HL-60/S4 treated with phorbol 12-myristate 13-acetate at 8.2 ng/mL for 4 days and 3 days (cell line): ENCODE results near the gene ADAMTSL3.
"Not testable (repeated sequence)": the region's sequence is repeated elsewhere in the genome, so short reads cannot be mapped to it uniquely, and the experiment has no call there.

Experiments
- in situ Hi-C: fragments of 300-500 bp; cut with MboI; formaldehyde crosslinking; loops from 2 replicates; pipeline ENCODE4 v1.15.0; 2022; ENCODE audit warnings: low sequenced_read_pairs

Gene ADAMTSL3

GRCh38 chr15:83747050-83747717 is 93.3 kb downstream of the ADAMTSL3 start:
- in situ Hi-C loops: no loop called here

GRCh38 chr15:83747718-83748110 is 93.8 kb downstream of the ADAMTSL3 start:
- in situ Hi-C loops: no loop called here

- in situ Hi-C loops: no loop called here
These were observed 100.1 kb downstream of the ADAMTSL3 start for GRCh38 chr15:83753872-83754493.

- in situ Hi-C loops: not testable (repeated sequence)
These were observed 103.4 kb downstream of the ADAMTSL3 start for GRCh38 chr15:83757291-83757690.

GRCh38 chr15:83762367-83762766 is 108.4 kb downstream of the ADAMTSL3 start:
- in situ Hi-C loops: no loop called here

GRCh38 chr15:83764201-83764838 is 110.4 kb downstream of the ADAMTSL3 start:
- in situ Hi-C loops: no loop called here

GRCh38 chr15:83766339-83766738 is 112.4 kb downstream of the ADAMTSL3 start:
- in situ Hi-C loops: no loop called here

GRCh38 chr15:83767741-83768140 is 113.8 kb downstream of the ADAMTSL3 start:
- in situ Hi-C loops: no loop called here

- in situ Hi-C loops: no loop called here
These were observed 115.6 kb downstream of the ADAMTSL3 start for GRCh38 chr15:83769411-83769999.

GRCh38 chr15:83775738-83776137 is 121.8 kb downstream of the ADAMTSL3 start:
- in situ Hi-C loops: no loop called here

GRCh38 chr15:83776986-83777385 is 123.1 kb downstream of the ADAMTSL3 start:
- in situ Hi-C loops: no loop called here

GRCh38 chr15:83783227-83783626 is 129.3 kb downstream of the ADAMTSL3 start:
- in situ Hi-C loops: no loop called here

- in situ Hi-C loops: no loop called here
These were observed 131.1 kb downstream of the ADAMTSL3 start for GRCh38 chr15:83784975-83785374.

- in situ Hi-C loops: no loop called here
These were observed 132.4 kb downstream of the ADAMTSL3 start for GRCh38 chr15:83786336-83786735.

- in situ Hi-C loops: no loop called here
These were observed 139.1 kb downstream of the ADAMTSL3 start for GRCh38 chr15:83793069-83793468.

- in situ Hi-C loops: no loop called here
These were observed 140.3 kb downstream of the ADAMTSL3 start for GRCh38 chr15:83794209-83794608.

- in situ Hi-C loops: no loop called here
These were observed 155.4 kb downstream of the ADAMTSL3 start for GRCh38 chr15:83809345-83809744.

GRCh38 chr15:83810110-83810509 is 156.2 kb downstream of the ADAMTSL3 start:
- in situ Hi-C loops: no loop called here

- in situ Hi-C loops: no loop called here
These were observed 159.8 kb downstream of the ADAMTSL3 start for GRCh38 chr15:83813682-83814081.

GRCh38 chr15:83815506-83815905 is 161.6 kb downstream of the ADAMTSL3 start:
- in situ Hi-C loops: no loop called here

- in situ Hi-C loops: no loop called here
These were observed 162.4 kb downstream of the ADAMTSL3 start for GRCh38 chr15:83816124-83816883.
